HEK293 (cell line): ENCODE results near the gene CNTN2.

Source experiments
- CTCF ChIA-PET: fragments of 350-600 bp; formaldehyde crosslinking; extraction: SDS; loops from one replicate; lab custom pipeline; 2021; ENCODE audit warnings: antibody characterized with exemption; lab: Yijun Ruan, JAX
- POLR2A ChIA-PET: fragments of 300-600 bp; formaldehyde crosslinking; extraction: SDS; loops from one replicate; lab custom pipeline; 2020; ENCODE audit warnings: antibody characterized with exemption, inconsistent platforms; lab: Yijun Ruan, JAX
- H3K27ac ChIP-seq: fragments of 200-500 bp; sonication (Bioruptor generic); 2 replicates; pipeline ENCODE4 v1.5.1; 2014; ENCODE audit warnings: low read depth, low read length, control low read depth, inconsistent platforms; ENCODE audit errors: extremely low read depth
- H3K36me3 ChIP-seq, 2 experiments: fragments of 200-500 bp in 1 of 2; sonication (Bioruptor generic) in 1 of 2; 1 replicate in 1 of 2; 2 replicates in 1 of 2; pipeline ENCODE4 v1.5.1; 2014 to 2017; ENCODE audit warnings: inconsistent platforms in 2 of 2, low read length in 2 of 2; ENCODE audit not compliant: control insufficient read depth in 2 of 2, insufficient read depth in 1 of 2
- H3K4me1 ChIP-seq: fragments of 200-500 bp; sonication (Bioruptor generic); 2 replicates; pipeline ENCODE4 v1.5.1; 2014; ENCODE audit warnings: mild to moderate bottlenecking, low read length, inconsistent platforms; ENCODE audit not compliant: control insufficient read depth, insufficient read depth
- H3K4me3 ChIP-seq: 2 replicates; pipeline ENCODE4 v1.5.1; 2011; ENCODE audit warnings: low read depth, mild to moderate bottlenecking, control low read depth, low read length, moderate library complexity
- H3K9me3 ChIP-seq: fragments of 200-500 bp; sonication (Bioruptor generic); 2 replicates; pipeline ENCODE4 v1.5.1; 2014; ENCODE audit warnings: low read depth, low read length, inconsistent platforms; ENCODE audit not compliant: control insufficient read depth, insufficient read depth
- BCL11B ChIP-seq: fragments of 450-650 bp; formaldehyde crosslinking; IDR thresholded peaks from 2 replicates; pipeline ENCODE4 v1.5.1; 2016; ENCODE audit warnings: low read depth, missing biosample characterization, missing genetic modification characterization
- HOXA7 ChIP-seq: sonication (generic); formaldehyde crosslinking; IDR thresholded peaks from 2 replicates; pipeline ENCODE4 v1.8.1; 2022; ENCODE audit warnings: missing genetic modification reagents, borderline replicate concordance
- MZF1 ChIP-seq: fragments of 450-650 bp; formaldehyde crosslinking; IDR thresholded peaks from 2 replicates; pipeline ENCODE4 v1.5.1; 2017; ENCODE audit warnings: missing biosample characterization, missing genetic modification characterization, borderline replicate concordance
- SALL2 ChIP-seq: fragments of 450-650 bp; formaldehyde crosslinking; IDR thresholded peaks from 2 replicates; pipeline ENCODE4 v1.5.0; 2017; ENCODE audit warnings: missing biosample characterization, mild to moderate bottlenecking, missing genetic modification characterization, borderline replicate concordance
- SCRT1 ChIP-seq: fragments of 450-650 bp; formaldehyde crosslinking; IDR thresholded peaks from 2 replicates; pipeline ENCODE4 v1.5.1; 2016; ENCODE audit warnings: missing biosample characterization, missing genetic modification characterization, borderline replicate concordance
- SCRT2 ChIP-seq: fragments of 450-650 bp; formaldehyde crosslinking; IDR thresholded peaks from 2 replicates; pipeline ENCODE4 v1.5.1; 2016; ENCODE audit warnings: missing biosample characterization, missing genetic modification characterization
- ZBTB20 ChIP-seq: fragments of 450-650 bp; formaldehyde crosslinking; IDR thresholded peaks from 2 replicates; pipeline ENCODE4 v1.5.1; 2016; ENCODE audit warnings: missing biosample characterization, missing genetic modification characterization
- ZNF157 ChIP-seq: fragments of 450-650 bp; formaldehyde crosslinking; IDR thresholded peaks from 2 replicates; pipeline ENCODE4 v1.5.1; 2016; ENCODE audit warnings: missing biosample characterization, missing genetic modification characterization
- ZNF248 ChIP-seq: fragments of 450-650 bp; formaldehyde crosslinking; IDR thresholded peaks from 2 replicates; pipeline ENCODE4 v1.5.1; 2017; ENCODE audit warnings: missing biosample characterization, missing genetic modification characterization
- ZNF292 ChIP-seq: fragments of 450-650 bp; formaldehyde crosslinking; IDR thresholded peaks from 2 replicates; pipeline ENCODE4 v1.5.1; 2016; ENCODE audit warnings: low read depth, missing biosample characterization, missing genetic modification characterization, borderline replicate concordance
- ZNF514 ChIP-seq: fragments of 450-650 bp; formaldehyde crosslinking; IDR thresholded peaks from 2 replicates; pipeline ENCODE4 v1.5.1; 2016; ENCODE audit warnings: missing biosample characterization, missing genetic modification characterization
- ZNF521 ChIP-seq: fragments of 450-650 bp; formaldehyde crosslinking; IDR thresholded peaks from 2 replicates; pipeline ENCODE4 v1.5.1; 2017; ENCODE audit warnings: missing biosample characterization, mild to moderate bottlenecking, missing genetic modification characterization
- ZNF544 ChIP-seq: fragments of 450-650 bp; formaldehyde crosslinking; IDR thresholded peaks from 2 replicates; pipeline ENCODE4 v1.5.0; 2017; ENCODE audit warnings: missing biosample characterization, missing genetic modification characterization
- ZNF549 ChIP-seq: fragments of 450-650 bp; IDR thresholded peaks from 2 replicates; pipeline ENCODE4 v1.5.1; 2018; ENCODE audit warnings: missing biosample characterization, missing genetic modification characterization, mild to moderate bottlenecking, inconsistent platforms, moderate library complexity
- ZNF610 ChIP-seq: fragments of 450-650 bp; formaldehyde crosslinking; IDR thresholded peaks from 2 replicates; pipeline ENCODE4 v1.5.1; 2016; ENCODE audit warnings: missing biosample characterization, missing genetic modification characterization, borderline replicate concordance
- ZNF830 ChIP-seq: fragments of 450-650 bp; IDR thresholded peaks from 2 replicates; pipeline ENCODE4 v1.5.0; 2018; ENCODE audit warnings: missing biosample characterization, missing genetic modification characterization, low read depth, mild to moderate bottlenecking, moderate library complexity
- ZNF837 ChIP-seq: fragments of 450-650 bp; formaldehyde crosslinking; IDR thresholded peaks from 2 replicates; pipeline ENCODE4 v1.5.1; 2016; ENCODE audit warnings: missing biosample characterization, missing genetic modification characterization
- TF ChIP-seq, protein P1 (sequence below): fragments of 450-650 bp; formaldehyde crosslinking; IDR thresholded peaks from 2 replicates; pipeline ENCODE4 v1.5.1; 2016; ENCODE audit warnings: missing biosample characterization, missing genetic modification characterization
- TF ChIP-seq, protein P2 (sequence below): IDR thresholded peaks from 2 replicates; pipeline ENCODE4 v1.6.1; 2011; ENCODE audit warnings: mild to moderate bottlenecking, low read depth, low read length, borderline replicate concordance
- TF ChIP-seq, protein P3 (sequence below): fragments of 450-650 bp; formaldehyde crosslinking; IDR thresholded peaks from 2 replicates; pipeline ENCODE4 v1.5.1; 2016; ENCODE audit warnings: missing biosample characterization, missing genetic modification characterization, borderline replicate concordance

The CNTN2 gene

DNA sequence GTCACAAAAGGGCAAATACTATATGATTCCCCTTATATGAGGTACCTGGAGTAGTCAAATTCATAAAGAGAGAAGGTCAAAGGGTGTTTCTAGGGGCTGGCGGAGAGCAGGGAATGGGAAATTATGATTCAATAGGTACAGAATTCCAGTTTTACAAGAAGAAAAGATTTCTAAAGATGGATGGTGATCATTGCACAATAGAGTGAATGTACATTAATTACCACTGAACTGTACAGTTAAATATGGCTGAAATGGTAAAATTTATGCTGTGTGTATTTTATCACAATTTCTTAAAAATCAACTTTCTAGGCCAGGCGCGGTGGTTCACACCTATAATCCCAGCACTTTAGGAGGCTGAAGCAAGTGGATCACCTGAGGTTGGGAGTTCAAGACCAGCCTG lies 59.4 kb downstream of the CNTN2 start:
- Histone ChIP-seq H3K4me3 (no peak overlapping the region), H3K36me3 (peaks cover 58 to 97% of the 10 kb centered on the region in 2 experiments), H3K4me1 (no peaks in the 10 kb centered on the region), H3K9me3 (no peaks in the 10 kb centered on the region), H3K27ac (no peak overlapping the region)
- POLR2A ChIA-PET = no interaction called here
- CTCF ChIA-PET = interaction anchor here (0.6 kb wide), 1 partner anchor 47 kb away, joined by 3 read pairs; no protein-coding TSS in a partner anchor
- TF ChIP-seq ZBTB20 (no peak), ZNF514 (tag by site-specific recombination) (no peak), ZNF610 (tag by site-specific recombination) (no peak), ZNF292 (tag by site-specific recombination) (no peak), ZNF549 (no peak), SALL2 (tag by site-specific recombination) (no peak), BCL11B (tag by site-specific recombination) (no peak), ZNF157 (tag by site-specific recombination) (no peak), MZF1 (no peak), ZNF248 (tag by site-specific recombination) (no peak), ZNF830 (tag by site-specific recombination) (no peak), ZNF544 (tag by site-specific recombination) (no peak), ZNF521 (tag by site-specific recombination) (no peak), HOXA7 (no peak)
- TF ChIP-seq, protein P1, sequence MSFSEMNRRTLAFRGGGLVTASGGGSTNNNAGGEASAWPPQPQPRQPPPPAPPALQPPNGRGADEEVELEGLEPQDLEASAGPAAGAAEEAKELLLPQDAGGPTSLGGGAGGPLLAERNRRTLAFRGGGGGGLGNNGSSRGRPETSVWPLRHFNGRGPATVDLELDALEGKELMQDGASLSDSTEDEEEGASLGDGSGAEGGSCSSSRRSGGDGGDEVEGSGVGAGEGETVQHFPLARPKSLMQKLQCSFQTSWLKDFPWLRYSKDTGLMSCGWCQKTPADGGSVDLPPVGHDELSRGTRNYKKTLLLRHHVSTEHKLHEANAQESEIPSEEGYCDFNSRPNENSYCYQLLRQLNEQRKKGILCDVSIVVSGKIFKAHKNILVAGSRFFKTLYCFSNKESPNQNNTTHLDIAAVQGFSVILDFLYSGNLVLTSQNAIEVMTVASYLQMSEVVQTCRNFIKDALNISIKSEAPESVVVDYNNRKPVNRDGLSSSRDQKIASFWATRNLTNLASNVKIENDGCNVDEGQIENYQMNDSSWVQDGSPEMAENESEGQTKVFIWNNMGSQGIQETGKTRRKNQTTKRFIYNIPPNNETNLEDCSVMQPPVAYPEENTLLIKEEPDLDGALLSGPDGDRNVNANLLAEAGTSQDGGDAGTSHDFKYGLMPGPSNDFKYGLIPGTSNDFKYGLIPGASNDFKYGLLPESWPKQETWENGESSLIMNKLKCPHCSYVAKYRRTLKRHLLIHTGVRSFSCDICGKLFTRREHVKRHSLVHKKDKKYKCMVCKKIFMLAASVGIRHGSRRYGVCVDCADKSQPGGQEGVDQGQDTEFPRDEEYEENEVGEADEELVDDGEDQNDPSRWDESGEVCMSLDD (tag by site-specific recombination) = no peak
- TF ChIP-seq, protein P2, sequence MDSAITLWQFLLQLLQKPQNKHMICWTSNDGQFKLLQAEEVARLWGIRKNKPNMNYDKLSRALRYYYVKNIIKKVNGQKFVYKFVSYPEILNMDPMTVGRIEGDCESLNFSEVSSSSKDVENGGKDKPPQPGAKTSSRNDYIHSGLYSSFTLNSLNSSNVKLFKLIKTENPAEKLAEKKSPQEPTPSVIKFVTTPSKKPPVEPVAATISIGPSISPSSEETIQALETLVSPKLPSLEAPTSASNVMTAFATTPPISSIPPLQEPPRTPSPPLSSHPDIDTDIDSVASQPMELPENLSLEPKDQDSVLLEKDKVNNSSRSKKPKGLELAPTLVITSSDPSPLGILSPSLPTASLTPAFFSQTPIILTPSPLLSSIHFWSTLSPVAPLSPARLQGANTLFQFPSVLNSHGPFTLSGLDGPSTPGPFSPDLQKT = no peak

DNA sequence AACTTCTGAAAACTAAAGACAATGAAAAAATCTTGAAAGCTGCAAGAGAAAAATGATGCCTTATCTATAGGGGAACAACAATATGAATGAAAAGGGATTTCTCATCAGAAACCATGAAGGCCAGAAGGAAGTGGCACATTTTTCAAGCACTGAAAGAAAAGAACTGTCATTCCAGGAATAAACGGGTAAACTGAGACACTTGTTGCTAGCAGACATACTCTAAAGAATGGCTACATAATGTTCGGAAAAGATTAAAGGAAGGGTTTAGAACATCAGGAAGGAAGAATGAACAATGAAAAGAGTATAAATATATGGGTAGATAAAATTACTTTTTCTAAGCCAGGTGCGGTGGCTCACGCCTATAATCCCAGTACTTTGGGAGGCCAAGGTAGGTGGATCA lies 64.3 kb downstream of the CNTN2 start:
- H3K4me3 ChIP-seq = no peak overlapping the region
- ChIA-PET CTCF (interaction anchor here (0.7 kb wide), 2 partner anchors 323 to 681 kb away, joined by 3 to 5 read pairs; no protein-coding TSS in a partner anchor), POLR2A (no interaction called here)
- no peak overlapping the region for H3K27ac ChIP-seq
- no peaks in the 10 kb centered on the region for H3K9me3 ChIP-seq
- peaks cover 33 to 84% of the 10 kb centered on the region in 2 experiments for H3K36me3 ChIP-seq
- TF ChIP-seq SCRT1 (tag by site-specific recombination) (peak; percentile 66; the same call in 1 of the 2 replicates), SCRT2 (peak; percentile 71), ZNF837 (tag by site-specific recombination) (no peak)
- TF ChIP-seq, protein P3, sequence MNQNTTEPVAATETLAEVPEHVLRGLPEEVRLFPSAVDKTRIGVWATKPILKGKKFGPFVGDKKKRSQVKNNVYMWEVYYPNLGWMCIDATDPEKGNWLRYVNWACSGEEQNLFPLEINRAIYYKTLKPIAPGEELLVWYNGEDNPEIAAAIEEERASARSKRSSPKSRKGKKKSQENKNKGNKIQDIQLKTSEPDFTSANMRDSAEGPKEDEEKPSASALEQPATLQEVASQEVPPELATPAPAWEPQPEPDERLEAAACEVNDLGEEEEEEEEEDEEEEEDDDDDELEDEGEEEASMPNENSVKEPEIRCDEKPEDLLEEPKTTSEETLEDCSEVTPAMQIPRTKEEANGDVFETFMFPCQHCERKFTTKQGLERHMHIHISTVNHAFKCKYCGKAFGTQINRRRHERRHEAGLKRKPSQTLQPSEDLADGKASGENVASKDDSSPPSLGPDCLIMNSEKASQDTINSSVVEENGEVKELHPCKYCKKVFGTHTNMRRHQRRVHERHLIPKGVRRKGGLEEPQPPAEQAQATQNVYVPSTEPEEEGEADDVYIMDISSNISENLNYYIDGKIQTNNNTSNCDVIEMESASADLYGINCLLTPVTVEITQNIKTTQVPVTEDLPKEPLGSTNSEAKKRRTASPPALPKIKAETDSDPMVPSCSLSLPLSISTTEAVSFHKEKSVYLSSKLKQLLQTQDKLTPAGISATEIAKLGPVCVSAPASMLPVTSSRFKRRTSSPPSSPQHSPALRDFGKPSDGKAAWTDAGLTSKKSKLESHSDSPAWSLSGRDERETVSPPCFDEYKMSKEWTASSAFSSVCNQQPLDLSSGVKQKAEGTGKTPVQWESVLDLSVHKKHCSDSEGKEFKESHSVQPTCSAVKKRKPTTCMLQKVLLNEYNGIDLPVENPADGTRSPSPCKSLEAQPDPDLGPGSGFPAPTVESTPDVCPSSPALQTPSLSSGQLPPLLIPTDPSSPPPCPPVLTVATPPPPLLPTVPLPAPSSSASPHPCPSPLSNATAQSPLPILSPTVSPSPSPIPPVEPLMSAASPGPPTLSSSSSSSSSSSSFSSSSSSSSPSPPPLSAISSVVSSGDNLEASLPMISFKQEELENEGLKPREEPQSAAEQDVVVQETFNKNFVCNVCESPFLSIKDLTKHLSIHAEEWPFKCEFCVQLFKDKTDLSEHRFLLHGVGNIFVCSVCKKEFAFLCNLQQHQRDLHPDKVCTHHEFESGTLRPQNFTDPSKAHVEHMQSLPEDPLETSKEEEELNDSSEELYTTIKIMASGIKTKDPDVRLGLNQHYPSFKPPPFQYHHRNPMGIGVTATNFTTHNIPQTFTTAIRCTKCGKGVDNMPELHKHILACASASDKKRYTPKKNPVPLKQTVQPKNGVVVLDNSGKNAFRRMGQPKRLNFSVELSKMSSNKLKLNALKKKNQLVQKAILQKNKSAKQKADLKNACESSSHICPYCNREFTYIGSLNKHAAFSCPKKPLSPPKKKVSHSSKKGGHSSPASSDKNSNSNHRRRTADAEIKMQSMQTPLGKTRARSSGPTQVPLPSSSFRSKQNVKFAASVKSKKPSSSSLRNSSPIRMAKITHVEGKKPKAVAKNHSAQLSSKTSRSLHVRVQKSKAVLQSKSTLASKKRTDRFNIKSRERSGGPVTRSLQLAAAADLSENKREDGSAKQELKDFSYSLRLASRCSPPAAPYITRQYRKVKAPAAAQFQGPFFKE (tag by site-specific recombination) = no peak
- H3K4me1 ChIP-seq = no peaks in the 10 kb centered on the region
